ENCODE data around the gene RNF222. TPM values are rescaled to one million over a fixed set of nuclear protein-coding genes. Genes with fewer than 3 reads are reported as not detected.
A peak's percentile ranks its signal among the peaks of the same experiment; 100 is the strongest.

Gene RNF222
- total RNA-seq, 2 experiments from 2014 or later: 0.11 TPM

DNA sequence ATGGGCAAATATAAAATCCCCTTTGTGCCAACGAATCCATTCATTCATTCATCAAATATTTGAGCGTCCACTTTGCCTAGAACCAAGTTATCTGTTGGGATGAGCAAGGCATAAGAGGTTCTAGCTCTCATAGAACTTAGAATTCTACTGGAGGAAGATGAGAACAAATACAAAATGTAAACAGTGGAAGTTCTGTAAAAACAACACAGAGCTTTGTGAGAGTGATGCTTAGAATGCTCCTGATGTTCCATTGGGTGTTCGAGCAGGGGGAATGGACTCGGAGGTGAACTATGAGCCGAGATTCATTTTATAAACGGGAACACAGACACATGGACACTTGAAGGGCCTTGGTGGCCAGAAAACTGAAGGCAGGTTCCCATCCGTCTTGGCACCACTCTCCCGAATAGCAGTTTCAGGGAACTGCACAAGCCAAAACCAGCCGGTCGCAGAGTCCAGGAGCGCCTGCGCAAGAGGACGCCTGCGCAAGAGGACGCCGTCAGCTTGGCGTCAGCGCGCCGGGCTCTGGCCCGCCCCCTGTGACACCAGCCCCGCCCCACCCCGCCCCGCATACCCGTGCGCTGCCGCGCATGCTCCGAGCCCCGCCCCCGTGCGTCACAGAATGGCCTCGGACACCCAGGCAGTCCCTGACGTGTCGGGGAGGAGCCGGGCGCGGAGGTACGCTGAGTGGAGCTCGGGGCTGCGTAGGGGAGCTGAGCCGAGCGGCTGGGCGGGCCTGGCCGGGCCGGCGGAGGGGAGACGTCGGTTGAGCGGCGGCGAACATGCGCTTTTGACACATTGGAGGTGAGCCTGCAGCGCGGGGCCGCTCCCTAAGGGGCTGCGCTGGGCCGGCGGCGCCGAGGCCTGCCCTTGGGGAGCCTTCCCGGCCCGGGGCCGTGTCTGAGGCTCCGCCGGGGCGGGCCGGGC, 37.9 kb upstream of the RNF222 start, which contains the start of gene NDEL1:
Gene NDEL1, plus strand, starts transcription at position 640 of the 924 bp plus-strand sequence. CDS start 8,388 bp downstream, outside the sequence.
- ChIA-PET POLR2A (interaction anchor here (0.8 to 1.3 kb wide), 2 partner anchors 16 to 52 kb away, joined by 3 to 5 read pairs; no protein-coding TSS in a partner anchor), CTCF (interaction anchor here (0.7 to 2.0 kb wide), 6 partner anchors 23 to 310 kb away, joined by 3 to 7 read pairs (median 4); partner anchors contain the start of gene CCDC42)
- Mint-ChIP-seq H3K27me3 (no peaks in the 10 kb centered on the region), H3K36me3 (ENCODE audit: low read depth) (peaks cover 12% of the 10 kb centered on the region), H3K4me1 (ENCODE audit: low read depth) (peaks cover 27% of the 10 kb centered on the region), H3K9me3 (no peaks in the 10 kb centered on the region), H3K27ac (peak within 1 kb of the TSS; percentile 91), H3K4me3 (peak within 1 kb of the TSS; percentile 86)
- intact Hi-C loops (cut with micrococcal nuclease): no loop called here
- ATAC-seq (peak; percentile 97), DNase-seq (peak; percentile 99)
- TF ChIP-seq, protein P1, sequence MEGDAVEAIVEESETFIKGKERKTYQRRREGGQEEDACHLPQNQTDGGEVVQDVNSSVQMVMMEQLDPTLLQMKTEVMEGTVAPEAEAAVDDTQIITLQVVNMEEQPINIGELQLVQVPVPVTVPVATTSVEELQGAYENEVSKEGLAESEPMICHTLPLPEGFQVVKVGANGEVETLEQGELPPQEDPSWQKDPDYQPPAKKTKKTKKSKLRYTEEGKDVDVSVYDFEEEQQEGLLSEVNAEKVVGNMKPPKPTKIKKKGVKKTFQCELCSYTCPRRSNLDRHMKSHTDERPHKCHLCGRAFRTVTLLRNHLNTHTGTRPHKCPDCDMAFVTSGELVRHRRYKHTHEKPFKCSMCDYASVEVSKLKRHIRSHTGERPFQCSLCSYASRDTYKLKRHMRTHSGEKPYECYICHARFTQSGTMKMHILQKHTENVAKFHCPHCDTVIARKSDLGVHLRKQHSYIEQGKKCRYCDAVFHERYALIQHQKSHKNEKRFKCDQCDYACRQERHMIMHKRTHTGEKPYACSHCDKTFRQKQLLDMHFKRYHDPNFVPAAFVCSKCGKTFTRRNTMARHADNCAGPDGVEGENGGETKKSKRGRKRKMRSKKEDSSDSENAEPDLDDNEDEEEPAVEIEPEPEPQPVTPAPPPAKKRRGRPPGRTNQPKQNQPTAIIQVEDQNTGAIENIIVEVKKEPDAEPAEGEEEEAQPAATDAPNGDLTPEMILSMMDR (IDR thresholded peaks at IDR 0.05): no peak

DNA sequence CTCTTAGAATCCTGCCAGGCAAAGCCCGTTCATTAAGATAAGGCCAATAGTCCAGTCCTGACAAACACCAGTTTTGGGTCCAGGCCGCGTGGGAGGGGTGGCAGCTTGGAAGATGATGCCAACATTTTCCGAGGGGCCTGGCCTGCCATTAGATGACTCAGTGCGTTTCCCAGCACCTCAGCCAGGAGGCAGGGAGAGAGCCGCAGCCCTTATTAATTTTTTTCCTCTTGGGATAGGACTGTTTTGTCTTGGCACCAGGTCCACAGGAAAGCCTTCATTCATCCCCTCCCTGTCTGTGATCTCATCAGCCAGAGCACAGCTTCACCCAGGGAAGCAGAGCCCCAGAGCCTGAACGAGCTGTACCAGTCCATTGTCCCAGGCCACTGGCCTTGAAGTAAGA, 33.3 kb upstream of the RNF222 start:
- TF ChIP-seq, protein P1 (IDR thresholded peaks at IDR 0.05): no peak
- intact Hi-C loops (cut with micrococcal nuclease): no loop called here
- Mint-ChIP-seq H3K4me1 (ENCODE audit: low read depth) (peaks cover 3% of the 10 kb centered on the region), H3K27me3 (no peaks in the 10 kb centered on the region), H3K36me3 (ENCODE audit: low read depth) (no peaks in the 10 kb centered on the region), H3K9me3 (no peaks in the 10 kb centered on the region), H3K27ac (no peak overlapping the region), H3K4me3 (no peak overlapping the region)
- DNase-seq (no peak), ATAC-seq (no peak)
- CTCF ChIA-PET: interaction anchor here (2.5 kb wide), 1 partner anchor 21 kb away, joined by 11 read pairs; no protein-coding TSS in a partner anchor
- POLR2A ChIA-PET: no interaction called here

DNA sequence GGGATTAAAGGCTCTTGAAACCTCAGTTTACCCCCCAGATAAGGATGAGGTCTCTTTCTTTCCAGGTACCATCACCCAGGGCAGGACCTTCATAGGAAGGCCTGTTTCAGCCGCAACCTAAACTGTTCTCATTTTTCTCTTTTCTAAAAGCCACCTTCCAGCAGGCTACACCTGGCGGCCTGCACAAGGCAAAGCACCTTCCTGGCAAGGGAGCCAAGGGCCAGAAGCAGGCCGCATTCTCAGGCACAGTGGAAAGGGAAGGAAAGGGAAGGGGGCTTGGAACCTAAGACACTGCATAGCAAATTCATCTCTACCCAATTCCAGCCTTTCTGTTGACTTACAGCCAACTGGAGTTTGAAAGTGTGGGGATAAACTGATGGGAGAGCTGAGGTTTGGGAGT, 29.2 kb upstream of the RNF222 start:
- Mint-ChIP-seq H3K27me3 (peaks cover 8% of the 10 kb centered on the region), H3K36me3 (ENCODE audit: low read depth) (no peaks in the 10 kb centered on the region), H3K4me1 (ENCODE audit: low read depth) (no peaks in the 10 kb centered on the region), H3K27ac (no peak overlapping the region), H3K4me3 (no peak overlapping the region), H3K9me3 (no peaks in the 10 kb centered on the region)
- CTCF ChIA-PET: no interaction called here
- ATAC-seq: no peak
- TF ChIP-seq, protein P1 (IDR thresholded peaks at IDR 0.05): no peak
- intact Hi-C loops (cut with micrococcal nuclease): no loop called here
- POLR2A ChIA-PET: no interaction called here
- DNase-seq: no peak

DNA sequence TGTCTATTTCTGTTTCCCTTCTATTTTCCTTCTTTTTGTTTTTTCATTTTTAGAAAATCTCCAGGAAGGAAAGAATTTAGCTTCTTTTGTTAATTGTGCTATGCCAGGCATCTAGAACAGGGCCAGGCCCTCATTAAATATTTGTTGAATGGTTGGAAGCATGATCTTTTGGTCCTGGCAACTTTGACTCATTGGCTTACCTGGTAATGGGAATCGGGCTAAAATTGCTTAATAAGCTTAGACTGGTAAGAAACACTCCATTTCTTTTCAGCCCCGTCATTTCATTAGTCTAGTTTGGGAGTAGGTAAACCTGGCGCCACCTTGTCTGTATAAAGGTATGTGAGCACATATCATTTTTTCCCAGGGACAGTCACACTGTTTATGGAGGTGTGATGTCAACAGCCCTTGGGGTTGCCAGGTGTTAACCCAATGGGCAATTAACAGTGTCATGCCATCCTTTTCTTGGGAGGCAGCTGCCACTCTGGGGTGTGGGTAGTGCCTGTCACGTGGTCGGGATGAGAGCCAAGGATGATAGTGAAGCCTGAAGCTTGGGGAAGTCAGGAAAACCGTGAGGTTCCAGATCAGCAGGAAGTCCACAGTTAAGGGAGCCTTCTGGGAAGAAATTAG, 28.6 kb upstream of the RNF222 start:
- H3K36me3 Mint-ChIP-seq (ENCODE audit: low read depth): no peaks in the 10 kb centered on the region
- intact Hi-C loops (cut with micrococcal nuclease): no loop called here
- no peak for ATAC-seq
- TF ChIP-seq, protein P1 (IDR thresholded peaks at IDR 0.05): no peak
- peaks cover 8% of the 10 kb centered on the region for H3K27me3 Mint-ChIP-seq
- ChIA-PET POLR2A (interaction anchor here (0.8 kb wide), 1 partner anchor 492 kb away, joined by 3 read pairs; no protein-coding TSS in a partner anchor), CTCF (interaction anchor here (1.7 kb wide), 1 partner anchor 360 kb away, joined by 5 read pairs; no protein-coding TSS in a partner anchor)
- no peaks in the 10 kb centered on the region for H3K9me3 Mint-ChIP-seq
- DNase-seq: no peak
- H3K4me1 Mint-ChIP-seq (ENCODE audit: low read depth): no peaks in the 10 kb centered on the region
- no peak overlapping the region for H3K27ac Mint-ChIP-seq
- no peak overlapping the region for H3K4me3 Mint-ChIP-seq
